Activated CD4-positive, alpha-beta memory T cell treated with anti-CD3 and anti-CD28 coated beads for 36 hours (primary cell): ENCODE data around the gene METTL26. TPM values are rescaled to one million over a fixed set of nuclear protein-coding genes. Genes with fewer than 3 reads are reported as not detected.

Source experiments
- CTCF ChIA-PET: fragments of 350-600 bp; sonication (Branson Sonifier 250); formaldehyde crosslinking; loops from one replicate; lab custom pipeline; 2021; ENCODE audit warnings: antibody characterized with exemption, inconsistent platforms; lab: Charles Lee
- POLR2A ChIA-PET: fragments of 350-600 bp; sonication (Branson Sonifier 250); formaldehyde crosslinking; loops from one replicate; lab custom pipeline; 2021; ENCODE audit warnings: antibody characterized with exemption; lab: Charles Lee
- DNase-seq: peaks from one replicate; pipeline ENCODE4 v3.0.0-alpha.2; 2020
- H3K27ac Mint-ChIP-seq: one replicate; pipeline ENCODE4 v1.8.0; 2021; ENCODE audit warnings: mixed read lengths
- H3K27me3 Mint-ChIP-seq: one replicate; pipeline ENCODE4 v1.8.0; 2021; ENCODE audit warnings: mixed read lengths
- H3K36me3 Mint-ChIP-seq: one replicate; pipeline ENCODE4 v1.8.0; 2021; ENCODE audit warnings: mixed read lengths
- H3K4me1 Mint-ChIP-seq: one replicate; pipeline ENCODE4 v1.8.0; 2021; ENCODE audit warnings: low read depth, mixed read lengths
- H3K4me3 Mint-ChIP-seq: one replicate; pipeline ENCODE4 v1.8.0; 2021; ENCODE audit warnings: mild to moderate bottlenecking, mixed read lengths
- H3K9me3 Mint-ChIP-seq: one replicate; pipeline ENCODE4 v1.8.0; 2021; ENCODE audit warnings: mixed read lengths
- intact Hi-C: fragments of 100-400 bp; cut with micrococcal nuclease; formaldehyde crosslinking; loops from one replicate; pipeline ENCODE4 v1.15.1; 2023
- total RNA-seq, 2 experiments: library from RNA; stranded (reverse); gene quantifications; one replicate each; pipeline ENCODE4 v1.2.3, GENCODE V29; 2021

Gene METTL26
- total RNA-seq, 2 experiments from 2014 or later, result 113 to 117 TPM

DNA sequence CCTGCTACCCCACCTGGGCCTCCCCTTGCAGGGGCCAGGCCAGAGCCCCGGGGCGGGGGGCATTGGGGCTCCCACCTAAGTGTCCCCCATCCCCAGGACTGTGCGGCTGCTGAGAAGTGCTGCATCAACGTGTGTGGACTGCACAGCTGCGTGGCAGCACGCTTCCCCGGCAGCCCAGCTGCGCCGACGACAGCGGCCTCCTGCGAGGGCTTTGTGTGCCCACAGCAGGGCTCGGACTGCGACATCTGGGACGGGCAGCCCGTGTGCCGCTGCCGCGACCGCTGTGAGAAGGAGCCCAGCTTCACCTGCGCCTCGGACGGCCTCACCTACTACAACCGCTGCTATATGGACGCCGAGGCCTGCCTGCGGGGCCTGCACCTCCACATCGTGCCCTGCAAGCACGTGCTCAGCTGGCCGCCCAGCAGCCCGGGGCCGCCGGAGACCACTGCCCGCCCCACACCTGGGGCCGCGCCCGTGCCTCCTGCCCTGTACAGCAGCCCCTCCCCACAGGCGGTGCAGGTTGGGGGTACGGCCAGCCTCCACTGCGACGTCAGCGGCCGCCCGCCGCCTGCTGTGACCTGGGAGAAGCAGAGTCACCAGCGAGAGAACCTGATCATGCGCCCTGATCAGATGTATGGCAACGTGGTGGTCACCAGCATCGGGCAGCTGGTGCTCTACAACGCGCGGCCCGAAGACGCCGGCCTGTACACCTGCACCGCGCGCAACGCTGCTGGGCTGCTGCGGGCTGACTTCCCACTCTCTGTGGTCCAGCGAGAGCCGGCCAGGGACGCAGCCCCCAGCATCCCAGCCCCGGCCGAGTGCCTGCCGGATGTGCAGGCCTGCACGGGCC, 3.4 kb downstream of the METTL26 start:
- H3K27me3 Mint-ChIP-seq, result peaks cover 3% of the 10 kb centered on the region
- no peak for DNase-seq
- CTCF ChIA-PET, result no interaction called here
- H3K4me3 Mint-ChIP-seq, result no peak overlapping the region
- peaks cover 4% of the 10 kb centered on the region for H3K36me3 Mint-ChIP-seq
- H3K9me3 Mint-ChIP-seq, result no peaks in the 10 kb centered on the region
- peaks cover 5% of the 10 kb centered on the region for H3K4me1 Mint-ChIP-seq
- H3K27ac Mint-ChIP-seq, result no peak overlapping the region
- POLR2A ChIA-PET, result no interaction called here
- intact Hi-C loops, result no loop called here

DNA sequence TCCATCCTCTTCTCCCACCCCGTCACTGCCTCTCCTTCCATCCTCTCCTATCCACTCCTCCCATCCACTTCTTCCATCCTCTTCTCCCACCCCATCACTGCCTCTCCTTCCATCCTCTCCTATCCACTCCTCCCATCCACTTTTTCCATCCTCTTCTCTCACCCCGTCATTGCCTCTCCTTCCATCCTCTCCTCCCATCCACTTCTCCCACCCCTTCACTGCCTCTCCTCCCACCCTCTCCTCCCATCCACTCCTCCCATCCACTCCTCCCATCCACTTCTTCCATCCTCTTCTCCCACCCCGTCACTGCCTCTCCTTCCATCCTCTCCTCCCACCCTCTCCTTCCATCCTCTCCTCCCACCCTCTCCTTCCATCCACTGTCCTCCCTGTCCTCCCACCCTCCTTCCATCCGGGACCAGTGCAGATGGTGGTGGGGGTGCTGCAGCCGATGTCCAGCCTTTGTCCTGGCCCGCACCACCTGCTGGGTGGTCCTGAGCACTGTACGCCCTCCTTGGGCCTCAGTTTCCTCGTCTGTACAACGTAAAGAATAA, 4.2 kb downstream of the METTL26 start:
- CTCF ChIA-PET, result no interaction called here
- H3K4me3 Mint-ChIP-seq, result no peak overlapping the region
- no peak for DNase-seq

DNA sequence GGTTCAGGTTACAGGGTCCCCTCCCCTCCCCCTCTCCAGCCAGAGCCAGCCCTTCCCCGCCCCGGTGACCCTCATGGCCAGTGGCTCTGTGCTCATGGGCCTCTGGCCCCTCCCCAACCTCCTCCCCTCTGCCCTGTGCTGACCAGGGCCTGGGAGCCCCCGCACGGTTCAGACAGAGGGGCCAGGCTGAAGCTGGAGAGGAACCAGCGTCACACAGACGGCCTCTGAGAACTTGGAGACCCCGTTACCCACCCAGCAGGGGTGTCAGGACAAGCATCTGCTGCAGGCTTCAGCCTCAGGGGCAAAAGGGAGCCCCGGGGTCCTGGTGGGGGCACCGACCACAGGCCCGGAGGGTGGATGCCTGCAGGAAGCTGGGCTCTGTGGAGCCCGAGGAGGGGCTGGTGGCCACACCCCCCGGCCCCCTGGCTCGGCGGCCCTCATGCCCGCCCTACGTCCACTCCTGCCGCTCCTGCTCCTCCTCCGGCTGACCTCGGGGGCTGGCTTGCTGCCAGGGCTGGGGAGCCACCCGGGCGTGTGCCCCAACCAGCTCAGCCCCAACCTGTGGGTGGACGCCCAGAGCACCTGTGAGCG, 5.2 kb downstream of the METTL26 start, which contains the start of gene WFIKKN1:
TSS of gene WFIKKN1 (plus strand) at position 171 of the 591 bp plus-strand sequence. CDS start at position 440, 269 bp downstream.
- POLR2A ChIA-PET, result no interaction called here
- Mint-ChIP-seq H3K4me3 (no peak within 1 kb of the TSS), H3K36me3 (no peaks in the 10 kb centered on the region), H3K9me3 (no peaks in the 10 kb centered on the region), H3K27me3 (no peaks in the 10 kb centered on the region), H3K4me1 (peaks cover 5% of the 10 kb centered on the region), H3K27ac (no peak within 1 kb of the TSS)
- CTCF ChIA-PET, result no interaction called here
- intact Hi-C loops, result no loop called here
- DNase-seq, result no peak

More for the DNA sequence above, 4.2 kb downstream of the METTL26 start:
- Mint-ChIP-seq H3K36me3 (peaks cover 4% of the 10 kb centered on the region), H3K4me1 (peaks cover 5% of the 10 kb centered on the region), H3K27ac (no peak overlapping the region), H3K27me3 (peaks cover 3% of the 10 kb centered on the region), H3K9me3 (no peaks in the 10 kb centered on the region)
- intact Hi-C loops, result no loop called here
- POLR2A ChIA-PET, result no interaction called here

DNA sequence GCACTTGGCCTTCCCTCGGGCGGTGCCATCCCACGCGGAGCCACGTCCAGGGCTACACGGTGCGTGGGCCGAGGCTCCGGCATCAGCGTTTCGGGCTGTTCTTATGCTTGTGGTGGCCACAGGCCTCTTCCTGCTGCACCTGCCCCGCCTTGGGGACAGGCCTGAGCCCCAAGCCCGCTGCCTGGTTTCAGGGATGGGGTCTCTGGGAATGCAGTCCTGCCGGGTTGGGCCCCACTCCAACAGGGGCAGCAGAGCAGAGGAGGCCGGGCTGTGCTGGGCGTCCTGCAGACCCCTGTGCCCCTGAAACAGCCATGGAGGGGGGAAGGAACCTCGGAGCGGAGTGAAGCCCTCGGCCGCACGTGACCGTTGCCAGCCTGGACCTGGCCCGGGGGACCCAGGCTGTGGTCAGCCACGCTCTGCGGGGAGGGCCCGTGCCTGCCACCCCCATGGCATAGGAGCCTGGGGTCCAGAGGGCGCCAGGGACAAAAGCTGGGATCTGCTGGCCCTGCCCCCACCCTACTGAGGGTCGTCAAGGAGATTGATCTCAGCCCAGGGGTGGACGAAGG, 5.8 kb downstream of the METTL26 start:
- no peak overlapping the region for H3K4me3 Mint-ChIP-seq
- no peaks in the 10 kb centered on the region for H3K27me3 Mint-ChIP-seq
- ChIA-PET POLR2A (no interaction called here), CTCF (no interaction called here)
- DNase-seq, result no peak
- no peaks in the 10 kb centered on the region for H3K9me3 Mint-ChIP-seq
- no peaks in the 10 kb centered on the region for H3K36me3 Mint-ChIP-seq
- intact Hi-C loops, result no loop called here
- peaks cover 5% of the 10 kb centered on the region for H3K4me1 Mint-ChIP-seq
- no peak overlapping the region for H3K27ac Mint-ChIP-seq

DNA sequence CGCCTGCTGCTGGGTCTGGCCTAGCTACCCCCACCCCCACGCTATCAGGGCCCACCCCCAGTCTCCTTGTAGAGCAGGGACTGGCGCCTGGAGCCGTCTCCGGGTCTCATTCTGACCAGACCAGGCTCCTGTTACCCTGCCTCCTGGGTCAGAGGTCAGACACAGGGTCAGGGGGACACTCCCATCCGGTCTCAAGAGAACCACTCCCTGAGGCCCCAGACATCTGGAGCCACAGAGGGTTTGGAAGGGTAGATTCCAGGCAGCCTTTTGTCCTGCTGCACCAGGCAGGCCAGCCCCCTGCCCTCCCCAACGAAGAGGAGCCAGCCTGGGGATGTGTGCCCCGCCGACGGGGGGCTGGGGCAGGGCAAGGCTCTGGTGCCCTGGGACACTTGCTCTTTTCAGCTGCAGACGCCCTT, 6.3 kb downstream of the METTL26 start:
- H3K27me3 Mint-ChIP-seq, result no peaks in the 10 kb centered on the region
- CTCF ChIA-PET, result no interaction called here
- no peaks in the 10 kb centered on the region for H3K9me3 Mint-ChIP-seq
- H3K4me1 Mint-ChIP-seq, result peaks cover 2% of the 10 kb centered on the region
- H3K4me3 Mint-ChIP-seq, result no peak overlapping the region
- no peaks in the 10 kb centered on the region for H3K36me3 Mint-ChIP-seq
- POLR2A ChIA-PET, result no interaction called here
- H3K27ac Mint-ChIP-seq, result no peak overlapping the region
- intact Hi-C loops, result no loop called here
- no peak for DNase-seq

DNA sequence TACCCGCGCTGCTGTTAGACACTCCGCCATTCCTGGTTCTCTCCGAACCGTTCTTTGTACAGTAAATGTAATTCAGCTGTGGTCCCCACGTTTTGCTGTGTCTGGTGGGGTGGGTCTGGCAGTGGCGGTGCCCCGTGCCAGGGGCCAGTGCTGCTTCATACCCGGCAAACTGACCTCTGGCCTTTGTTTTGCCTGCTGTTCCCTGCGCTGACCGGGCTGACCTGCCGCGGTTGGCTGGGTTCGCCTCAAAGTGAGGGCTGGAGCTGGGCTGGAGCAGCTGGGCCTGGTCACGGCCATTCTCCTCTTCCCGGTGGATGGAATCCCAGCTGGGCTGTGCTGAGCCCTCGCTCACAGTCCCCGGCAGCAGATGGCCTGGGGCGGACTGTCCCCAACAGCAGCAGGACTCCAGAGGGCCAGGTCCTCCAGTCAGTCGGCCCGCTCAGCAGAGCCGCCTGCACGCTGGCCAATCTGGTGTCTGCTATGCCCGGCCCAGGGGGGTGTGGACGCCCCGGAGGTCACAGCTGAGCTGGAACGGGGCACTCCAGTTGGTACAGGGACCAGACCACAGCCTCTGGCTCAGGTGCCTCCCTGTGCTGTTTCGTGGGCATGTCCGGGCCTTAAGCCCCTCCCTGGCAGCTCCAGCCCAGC, 6.8 kb downstream of the METTL26 start:
- ChIA-PET POLR2A (no interaction called here), CTCF (no interaction called here)
- intact Hi-C loops, result no loop called here
- H3K27ac Mint-ChIP-seq, result no peak overlapping the region
- no peaks in the 10 kb centered on the region for H3K36me3 Mint-ChIP-seq
- H3K9me3 Mint-ChIP-seq, result no peaks in the 10 kb centered on the region
- H3K4me3 Mint-ChIP-seq, result no peak overlapping the region
- no peaks in the 10 kb centered on the region for H3K4me1 Mint-ChIP-seq
- no peaks in the 10 kb centered on the region for H3K27me3 Mint-ChIP-seq
- DNase-seq, result no peak

DNA sequence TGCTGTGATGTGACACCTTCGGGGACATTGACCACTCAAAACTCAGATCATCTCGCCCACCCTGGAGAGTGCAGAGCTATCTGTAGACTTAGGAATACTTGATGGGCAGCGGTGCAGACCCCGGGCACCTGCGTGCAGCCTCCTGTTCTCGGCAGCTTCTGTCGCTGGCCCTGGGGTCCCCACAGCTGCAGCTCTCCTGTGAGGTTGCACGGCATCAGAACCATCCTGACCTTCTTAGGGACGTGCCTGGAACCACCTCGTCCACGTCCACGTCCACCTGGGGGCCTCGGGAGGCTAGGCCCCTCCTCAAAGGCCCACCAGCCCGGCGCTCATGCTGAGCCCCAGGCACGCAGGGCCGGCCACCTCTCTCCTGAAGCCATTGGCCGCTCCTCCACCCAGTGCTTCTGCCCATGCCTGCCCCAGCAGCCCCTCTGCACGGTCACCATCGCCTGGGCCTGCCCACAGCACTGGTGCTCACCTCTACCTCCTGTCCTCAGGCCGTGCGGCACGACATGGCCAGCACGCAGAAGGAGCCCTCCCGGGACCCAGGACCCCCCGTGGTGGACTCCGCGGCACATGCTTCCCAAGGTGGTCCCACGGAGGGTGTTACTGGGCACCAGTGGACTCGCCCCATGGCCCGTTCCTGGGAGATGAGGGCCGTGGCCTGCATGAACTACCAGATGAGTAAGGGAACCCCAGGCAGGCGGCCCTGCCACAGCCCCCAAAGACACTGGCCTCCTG, 7.6 kb downstream of the METTL26 start:
- DNase-seq, result no peak
- CTCF ChIA-PET, result no interaction called here
- Mint-ChIP-seq H3K27ac (no peak overlapping the region), H3K27me3 (no peaks in the 10 kb centered on the region), H3K4me3 (no peak overlapping the region), H3K9me3 (no peaks in the 10 kb centered on the region), H3K4me1 (no peaks in the 10 kb centered on the region), H3K36me3 (no peaks in the 10 kb centered on the region)
- intact Hi-C loops, result no loop called here
- POLR2A ChIA-PET, result no interaction called here

DNA sequence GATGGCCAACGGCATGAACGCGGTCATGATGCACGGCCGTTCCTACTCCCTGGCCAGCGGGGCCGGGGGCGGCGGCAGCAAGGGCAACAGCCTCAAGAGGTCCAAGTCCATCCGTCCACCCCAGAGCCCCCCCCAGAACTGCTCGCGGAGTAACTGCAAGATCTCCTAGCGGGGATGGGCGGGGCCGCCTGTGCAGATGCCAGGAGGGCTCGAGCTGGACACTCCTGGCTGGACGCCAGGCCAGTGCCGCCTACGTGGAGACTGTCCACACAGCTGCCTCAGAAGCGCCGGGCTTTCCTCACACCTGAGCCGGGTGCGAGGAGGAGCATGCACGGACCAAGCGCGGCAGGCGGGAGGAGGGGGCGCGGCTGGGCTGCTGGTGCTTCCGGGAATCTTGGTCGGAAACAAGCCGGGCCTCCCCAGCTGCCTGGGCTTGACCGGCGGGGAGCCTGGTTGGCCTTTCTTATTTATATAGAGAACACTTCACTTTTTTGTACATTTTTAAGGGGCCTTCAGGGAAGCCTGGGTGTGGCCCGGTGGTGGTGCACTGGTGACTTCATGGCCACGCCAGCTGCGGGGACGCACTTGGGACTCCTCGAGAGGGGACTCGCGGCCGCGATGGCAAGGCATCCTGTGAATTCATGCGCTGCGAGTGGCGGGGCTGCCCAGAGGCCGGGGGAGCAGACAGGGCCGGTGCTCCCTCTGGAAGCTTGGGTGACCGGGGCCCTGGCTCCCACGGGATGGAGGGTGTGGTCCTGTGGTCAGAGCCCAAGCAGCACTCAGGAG, 8.5 kb downstream of the METTL26 start:
- no peak for DNase-seq
- H3K36me3 Mint-ChIP-seq, result no peaks in the 10 kb centered on the region
- no peaks in the 10 kb centered on the region for H3K27me3 Mint-ChIP-seq
- ChIA-PET POLR2A (no interaction called here), CTCF (no interaction called here)
- no peaks in the 10 kb centered on the region for H3K9me3 Mint-ChIP-seq
- H3K4me3 Mint-ChIP-seq, result no peak overlapping the region
- intact Hi-C loops, result no loop called here
- H3K27ac Mint-ChIP-seq, result no peak overlapping the region
- H3K4me1 Mint-ChIP-seq, result no peaks in the 10 kb centered on the region

DNA sequence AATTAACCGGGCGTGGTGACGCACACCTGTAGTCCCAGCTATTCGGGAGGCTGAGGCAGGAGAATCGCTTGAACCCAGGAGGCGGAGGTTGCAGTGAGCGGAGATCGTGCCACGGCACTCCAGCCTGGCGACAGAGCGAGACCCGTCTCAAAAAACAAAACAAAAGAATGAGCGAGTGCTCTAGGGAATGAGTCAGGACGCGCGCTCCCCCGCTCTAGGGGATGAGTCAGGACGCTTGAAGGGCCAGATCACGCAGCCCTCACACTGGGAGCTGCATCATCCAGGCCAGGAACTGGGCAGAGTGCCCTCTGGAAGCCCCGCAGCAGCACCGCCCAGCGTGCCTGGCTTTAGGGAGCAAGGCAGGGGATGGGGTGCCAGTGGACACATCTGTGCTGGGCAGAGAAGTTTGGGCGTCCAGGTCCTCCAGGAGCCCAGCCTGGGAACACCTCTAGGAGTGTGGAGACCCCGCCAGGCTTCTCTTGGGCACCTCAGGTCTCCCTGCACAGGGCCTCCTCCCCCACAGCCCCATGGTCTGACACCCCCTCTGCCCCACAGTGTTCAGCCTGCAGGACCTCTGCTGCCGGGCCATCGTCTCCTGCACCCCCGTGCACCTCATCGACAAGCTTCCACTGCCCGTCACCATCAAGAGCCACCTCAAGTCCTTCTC, 9.2 kb downstream of the METTL26 start:
- ChIA-PET POLR2A (no interaction called here), CTCF (no interaction called here)
- Mint-ChIP-seq H3K27ac (no peak overlapping the region), H3K4me1 (no peaks in the 10 kb centered on the region), H3K9me3 (no peaks in the 10 kb centered on the region), H3K27me3 (no peaks in the 10 kb centered on the region), H3K4me3 (no peak overlapping the region), H3K36me3 (no peaks in the 10 kb centered on the region)
- intact Hi-C loops, result no loop called here
- no peak for DNase-seq

DNA sequence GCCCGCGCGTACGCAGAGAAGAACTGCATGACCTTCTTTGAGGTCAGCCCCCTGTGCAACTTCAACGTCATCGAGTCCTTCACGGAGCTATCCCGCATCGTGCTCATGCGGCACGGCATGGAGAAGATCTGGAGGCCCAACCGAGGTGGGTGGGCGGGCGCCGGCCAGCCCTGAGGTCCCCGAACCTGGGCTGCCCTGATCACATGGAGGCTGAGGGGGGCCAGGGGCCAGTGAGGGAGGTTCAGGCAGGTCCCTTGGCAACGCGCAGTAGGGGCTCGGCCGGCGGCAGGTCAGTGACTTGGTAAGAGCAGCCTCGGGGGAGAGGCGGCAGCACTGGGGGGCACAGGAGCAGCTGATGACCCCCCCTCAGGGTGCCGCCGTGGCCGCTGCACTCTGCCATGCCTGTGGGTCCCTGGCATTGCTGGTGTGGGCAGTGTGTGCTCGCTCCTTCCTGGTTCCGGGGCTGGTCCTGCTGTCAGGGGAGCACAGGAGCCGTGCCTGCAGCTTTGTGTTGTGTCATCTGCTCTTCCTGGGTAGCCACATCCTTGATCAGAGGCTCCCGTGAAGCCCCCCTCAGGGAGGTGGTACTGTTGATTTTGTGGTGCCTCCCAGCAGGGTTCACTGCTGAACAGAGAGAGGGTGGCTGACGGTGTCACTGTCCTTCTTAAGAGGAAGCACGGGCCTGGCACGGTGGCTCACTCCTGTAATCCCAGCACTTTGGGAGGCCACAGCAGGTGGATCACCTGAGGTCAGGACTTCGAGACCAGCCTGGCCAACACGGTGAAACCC, 9.9 kb downstream of the METTL26 start:
- intact Hi-C loops, result no loop called here
- Mint-ChIP-seq H3K27ac (no peak overlapping the region), H3K36me3 (no peaks in the 10 kb centered on the region), H3K4me1 (no peaks in the 10 kb centered on the region), H3K4me3 (no peak overlapping the region), H3K9me3 (no peaks in the 10 kb centered on the region), H3K27me3 (no peaks in the 10 kb centered on the region)
- no peak for DNase-seq
- POLR2A ChIA-PET, result no interaction called here
- CTCF ChIA-PET, result no interaction called here
